Caco-2 (cell line): ENCODE measurements around the gene AEBP2. TPM values are rescaled to one million over a fixed set of nuclear protein-coding genes. Genes with fewer than 3 reads are reported as not detected.
A peak's percentile ranks its signal among the peaks of the same experiment; 100 is the strongest.

Source experiments
- BruUV-seq: library from RNA; stranded (reverse); fragments of 400-500 nt; replicated peaks from 2 replicates; lab custom pipeline; 2021; lab: Mats Ljungman, UMichigan
- CTCF ChIA-PET: fragments of 300-600 bp; sonication (Branson Sonifier 250); formaldehyde crosslinking; loops from one replicate; lab custom pipeline; 2022; ENCODE audit warnings: antibody characterized with exemption; lab: Charles Lee
- POLR2A ChIA-PET: fragments of 300-600 bp; sonication (Branson Sonifier 250); formaldehyde crosslinking; loops from one replicate; lab custom pipeline; 2022; ENCODE audit warnings: antibody characterized with exemption; lab: Charles Lee
- DNase-seq, 2 experiments: peaks; one replicate each; pipeline versions ENCODE4 v3.0.0 to v3.0.0-alpha.2; 2020 to 2022
- H3K27me3 ChIP-seq: replicated peaks from 2 replicates; pipeline ENCODE4 v1.6.0; 2011; ENCODE audit warnings: low read length; ENCODE audit not compliant: control insufficient read depth, insufficient read depth
- H3K36me3 ChIP-seq: 2 replicates; pipeline ENCODE4 v1.5.1; 2011; ENCODE audit warnings: low read length; ENCODE audit not compliant: control insufficient read depth, insufficient read depth
- H3K4me1 ChIP-seq: fragments of 250-450 bp; sonication (Bioruptor Pico); 2 replicates; pipeline ENCODE4 v1.5.1; 2020; ENCODE audit warnings: mild to moderate bottlenecking
- H3K4me3 ChIP-seq: 2 replicates; pipeline ENCODE4 v1.5.1; 2011; ENCODE audit warnings: low read depth, mild to moderate bottlenecking, control low read depth, low read length
- H3K9me3 ChIP-seq: fragments of 250-450 bp; sonication (Bioruptor Pico); 2 replicates; pipeline ENCODE4 v1.5.1; 2020; ENCODE audit warnings: mild to moderate bottlenecking, moderate library complexity
- H3K27ac Mint-ChIP-seq: one replicate; pipeline ENCODE4 v1.8.0; 2022; ENCODE audit warnings: mixed read lengths; ENCODE audit not compliant: unreplicated experiment
- H3K27me3 Mint-ChIP-seq: one replicate; pipeline ENCODE4 v1.8.0; 2022; ENCODE audit warnings: mixed read lengths; ENCODE audit not compliant: insufficient read depth, unreplicated experiment
- H3K36me3 Mint-ChIP-seq: one replicate; pipeline ENCODE4 v1.8.0; 2022; ENCODE audit warnings: mild to moderate bottlenecking, mixed read lengths; ENCODE audit not compliant: insufficient read depth, unreplicated experiment
- H3K4me1 Mint-ChIP-seq: one replicate; pipeline ENCODE4 v1.8.0; 2022; ENCODE audit warnings: low read depth, mixed read lengths; ENCODE audit not compliant: unreplicated experiment
- H3K4me3 Mint-ChIP-seq: one replicate; pipeline ENCODE4 v1.8.0; 2022; ENCODE audit warnings: mild to moderate bottlenecking, moderate library complexity, mixed read lengths; ENCODE audit not compliant: unreplicated experiment
- H3K9me3 Mint-ChIP-seq: one replicate; pipeline ENCODE4 v1.8.0; 2022; ENCODE audit warnings: mixed read lengths; ENCODE audit not compliant: unreplicated experiment
- CTCF ChIP-seq, 2 experiments: fragments of 200-600 bp in 1 of 2; IDR thresholded peaks; 1 replicate in 1 of 2; 2 replicates in 1 of 2; pipeline versions ENCODE4 v1.5.1 to v1.8.0; 2011 to 2022; ENCODE audit warnings: antibody characterized with exemption in 1 of 2, control low read depth in 1 of 2, inconsistent platforms in 1 of 2, low read depth in 1 of 2, low read length in 1 of 2, mild to moderate bottlenecking in 1 of 2, moderate library complexity in 1 of 2; ENCODE audit not compliant: insufficient read depth in 1 of 2, severe bottlenecking in 1 of 2, unreplicated experiment in 1 of 2
- intact Hi-C: fragments of 100-400 bp; cut with micrococcal nuclease; formaldehyde crosslinking; loops from one replicate; pipeline ENCODE4 v1.10.0; 2022; ENCODE audit not compliant: unreplicated experiment
- total RNA-seq: library from RNA; stranded (reverse); gene quantifications from 2 replicates; pipeline ENCODE4 v1.2.3, GENCODE V29; 2022

The AEBP2 gene
- total RNA-seq, 1 experiment from 2014 or later: 68.0 TPM

- H3K36me3 ChIP-seq: no peaks in the 10 kb centered on the region
- no peak overlapping the region for H3K4me3 ChIP-seq
- no peaks in the 10 kb centered on the region for H3K9me3 ChIP-seq
- intact Hi-C loops: no loop called here
- no peaks in the 10 kb centered on the region for H3K4me1 ChIP-seq
- H3K9me3 Mint-ChIP-seq: no peaks in the 10 kb centered on the region
- no peak for TF ChIP-seq CTCF (IDR thresholded peaks at IDR 0.05; ENCODE audit: insufficient read depth in 1 of 2, low read depth in 1 of 2, low read length in 1 of 2, severe bottlenecking in 1 of 2, unreplicated experiment in 1 of 2)
- no peaks in the 10 kb centered on the region for H3K27me3 Mint-ChIP-seq
- ChIA-PET POLR2A (no interaction called here), CTCF (no interaction called here)
- peak overlapping the region; percentile 16 for H3K27ac Mint-ChIP-seq
- no peaks in the 10 kb centered on the region for H3K27me3 ChIP-seq
- no peak overlapping the region for H3K4me3 Mint-ChIP-seq
- no TSS peak for BruUV-seq
- DNase-seq: no peak
- H3K36me3 Mint-ChIP-seq: peaks cover 40% of the 10 kb centered on the region
- peaks cover 15% of the 10 kb centered on the region for H3K4me1 Mint-ChIP-seq
Measured at GRCh38 chr12:19453961-19454360, 14.7 kb downstream of the AEBP2 start.

GRCh38 chr12:19454837-19455236, 15.5 kb downstream of the AEBP2 start:
- Mint-ChIP-seq H3K4me1 (peaks cover 7% of the 10 kb centered on the region), H3K4me3 (no peak overlapping the region), H3K27me3 (no peaks in the 10 kb centered on the region), H3K36me3 (peaks cover 40% of the 10 kb centered on the region), H3K27ac (no peak overlapping the region), H3K9me3 (no peaks in the 10 kb centered on the region)
- ChIA-PET CTCF (no interaction called here), POLR2A (interaction anchor here (0.7 kb wide), 1 partner anchor 36 kb away, joined by 4 read pairs; no protein-coding TSS in a partner anchor)
- BruUV-seq: no TSS peak
- DNase-seq: no peak
- H3K4me3 ChIP-seq: no peak overlapping the region
- H3K36me3 ChIP-seq: peaks cover under 1% of the 10 kb centered on the region; the same call in 1 of the 2 replicates
- intact Hi-C loops: no loop called here
- no peaks in the 10 kb centered on the region for H3K9me3 ChIP-seq
- no peaks in the 10 kb centered on the region for H3K27me3 ChIP-seq
- no peak for TF ChIP-seq CTCF (IDR thresholded peaks at IDR 0.05; ENCODE audit: insufficient read depth in 1 of 2, low read depth in 1 of 2, low read length in 1 of 2, severe bottlenecking in 1 of 2, unreplicated experiment in 1 of 2)
- no peaks in the 10 kb centered on the region for H3K4me1 ChIP-seq

GRCh38 chr12:19456176-19456575, 16.9 kb downstream of the AEBP2 start:
- intact Hi-C loops: no loop called here
- H3K4me1 Mint-ChIP-seq: peaks cover 7% of the 10 kb centered on the region

More at GRCh38 chr12:19456176-19456575, 16.9 kb downstream of the AEBP2 start:
- peaks cover 2% of the 10 kb centered on the region; the same call in 1 of the 2 replicates for H3K36me3 ChIP-seq
- no peak overlapping the region for H3K4me3 Mint-ChIP-seq
- no peaks in the 10 kb centered on the region for H3K9me3 ChIP-seq
- DNase-seq: no peak
- H3K27me3 Mint-ChIP-seq: no peaks in the 10 kb centered on the region
- H3K9me3 Mint-ChIP-seq: no peaks in the 10 kb centered on the region
- H3K27ac Mint-ChIP-seq: no peak overlapping the region
- H3K27me3 ChIP-seq: no peaks in the 10 kb centered on the region
- H3K36me3 Mint-ChIP-seq: peaks cover 40% of the 10 kb centered on the region
- H3K4me3 ChIP-seq: no peak overlapping the region
- CTCF ChIA-PET: no interaction called here
- TF ChIP-seq CTCF (IDR thresholded peaks at IDR 0.05; ENCODE audit: insufficient read depth in 1 of 2, low read depth in 1 of 2, low read length in 1 of 2, severe bottlenecking in 1 of 2, unreplicated experiment in 1 of 2): no peak
- H3K4me1 ChIP-seq: no peaks in the 10 kb centered on the region
- BruUV-seq: no TSS peak
- POLR2A ChIA-PET: no interaction called here
